KG1 (cell line): ENCODE measurements around the gene OLFM1.
"Not testable (repeated sequence)": the region's sequence is repeated elsewhere in the genome, so short reads cannot be mapped to it uniquely, and the experiment has no call there.

Experiments used
- DNase-seq: peaks from one replicate; lab custom pipeline; 2025; lab: John Stamatoyannopoulos, UW

OLFM1 gene

DNA sequence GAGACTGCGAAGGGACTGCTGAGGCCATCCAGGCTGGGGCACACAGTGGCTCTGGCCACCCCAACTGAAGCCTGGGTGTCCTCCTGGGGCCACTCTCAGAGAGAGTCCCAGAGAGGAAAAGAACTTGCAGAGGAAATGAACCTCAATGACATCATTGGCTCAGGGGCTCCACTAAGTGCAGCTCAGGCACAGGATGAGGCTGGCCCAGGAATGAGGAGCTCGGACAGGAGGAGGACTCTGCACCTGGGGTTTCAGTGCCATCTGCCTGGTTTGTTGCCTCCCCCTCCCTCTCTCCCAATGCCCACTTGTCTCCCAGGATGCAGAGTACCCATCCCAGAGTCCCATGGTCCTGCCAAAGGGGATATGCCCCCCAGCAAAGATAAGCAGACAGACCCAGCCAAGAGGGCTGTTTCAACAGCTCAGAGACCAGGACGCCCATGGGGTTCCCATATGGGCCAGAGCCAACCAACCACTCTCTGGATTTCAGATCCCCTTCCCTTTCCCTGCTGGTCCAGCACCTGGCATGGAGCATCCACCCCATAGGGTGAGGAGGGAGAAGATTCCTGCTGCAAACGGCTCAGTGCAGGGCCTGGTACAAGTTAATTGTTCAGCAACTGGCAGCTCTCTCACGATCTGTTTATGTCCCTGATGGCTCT lies 26.9 kb upstream of the OLFM1 start:
- no peak for DNase-seq

DNA sequence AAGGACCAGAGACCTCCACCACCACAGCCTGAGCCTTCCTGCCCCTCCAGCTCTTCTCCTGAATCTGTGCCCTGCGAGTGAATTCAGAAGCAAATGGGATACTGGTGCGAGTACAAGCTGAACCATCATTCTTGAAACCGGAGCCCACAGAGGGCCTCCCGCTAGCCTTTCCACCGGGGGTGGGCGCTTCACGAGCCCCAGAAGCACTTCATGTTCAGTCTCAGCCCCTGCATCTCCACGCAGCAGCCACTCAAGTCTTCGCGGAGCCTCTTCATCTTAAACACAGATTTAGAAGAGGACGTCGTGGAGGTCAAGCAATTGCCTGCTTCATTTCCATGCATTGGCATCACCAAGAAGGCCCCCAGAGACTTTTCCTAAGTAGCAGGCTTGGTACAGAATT lies 26.0 kb upstream of the OLFM1 start:
- no peak for DNase-seq

DNA sequence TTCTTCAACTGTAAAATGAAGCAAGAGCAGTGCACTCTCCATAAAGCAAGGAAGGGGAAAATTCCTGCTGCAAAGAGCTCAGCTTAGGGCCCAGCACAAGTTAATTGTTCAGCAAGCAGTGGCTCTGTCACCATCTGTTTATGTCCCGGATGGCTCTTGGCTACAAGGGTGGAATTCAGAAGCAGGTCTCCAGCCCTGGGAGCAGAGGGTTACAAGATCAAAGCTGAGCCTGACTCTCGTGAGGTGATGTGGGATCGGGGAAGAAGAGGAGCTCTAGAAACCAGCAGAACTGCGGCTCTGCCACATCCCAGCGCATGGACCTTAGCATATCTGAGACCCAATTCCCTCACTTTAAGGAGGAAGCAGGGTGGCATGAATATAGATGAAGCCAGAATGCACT lies 25.2 kb upstream of the OLFM1 start:
- DNase-seq, result no peak

DNA sequence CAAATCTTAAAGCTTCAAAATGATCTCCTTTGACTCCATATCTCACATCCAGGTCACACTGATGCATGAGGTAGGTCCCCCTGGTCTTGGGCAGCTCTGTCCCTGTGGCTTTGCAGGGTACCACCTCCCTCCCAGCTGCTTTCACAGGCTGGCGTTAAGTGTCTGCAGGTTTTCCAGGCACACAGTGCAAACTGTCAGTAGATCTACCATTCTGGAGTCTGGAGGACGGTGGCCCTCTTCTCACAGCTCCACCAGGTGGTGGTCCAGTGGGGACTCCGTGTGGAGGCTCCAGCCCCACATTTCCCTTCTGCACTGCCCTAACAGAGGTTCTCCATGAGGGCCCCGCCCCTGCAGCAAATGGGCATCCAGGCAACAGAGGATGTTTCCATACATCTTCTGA lies 24.0 kb upstream of the OLFM1 start:
- not testable (repeated sequence) for DNase-seq

DNA sequence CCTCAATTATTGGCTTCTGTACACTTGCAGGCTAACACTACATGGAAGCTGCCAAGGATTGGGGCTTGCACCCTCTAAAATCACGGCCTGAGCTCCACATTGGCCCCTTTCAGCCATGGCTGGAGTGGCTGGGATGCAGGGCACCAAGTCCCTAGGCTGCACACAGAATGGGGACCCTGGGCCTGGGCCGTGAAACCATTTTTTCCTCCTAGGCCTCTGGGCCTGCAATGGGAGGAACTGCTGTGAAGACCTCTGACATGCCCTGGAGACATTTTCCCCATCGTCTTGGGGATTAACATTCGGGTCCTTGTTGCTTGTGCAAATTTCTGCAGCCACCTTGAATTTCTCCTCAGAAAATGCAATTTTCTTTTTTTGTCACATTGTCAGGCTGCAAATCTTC lies 23.6 kb upstream of the OLFM1 start:
- DNase-seq, result not testable (repeated sequence)

DNA sequence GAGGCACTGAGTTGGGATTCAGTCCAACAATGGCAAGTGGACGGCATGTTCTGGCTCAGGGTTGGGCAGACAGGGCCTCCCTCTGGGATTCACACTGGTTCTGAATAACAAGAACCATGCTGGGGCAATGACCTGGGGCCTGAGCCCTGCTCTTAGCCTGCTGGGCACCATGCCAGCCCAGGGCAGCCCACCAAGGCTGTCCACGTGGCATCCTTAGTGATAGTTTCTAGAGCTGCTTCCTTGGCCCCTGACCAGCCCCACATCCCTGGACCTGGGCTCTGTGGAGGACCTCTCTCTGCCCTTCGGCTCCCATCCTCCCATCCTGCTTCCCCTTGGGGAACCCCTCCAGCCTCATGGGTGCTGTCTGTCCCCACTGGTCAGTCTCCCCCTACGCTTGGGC lies 22.3 kb upstream of the OLFM1 start:
- DNase-seq, result no peak

DNA sequence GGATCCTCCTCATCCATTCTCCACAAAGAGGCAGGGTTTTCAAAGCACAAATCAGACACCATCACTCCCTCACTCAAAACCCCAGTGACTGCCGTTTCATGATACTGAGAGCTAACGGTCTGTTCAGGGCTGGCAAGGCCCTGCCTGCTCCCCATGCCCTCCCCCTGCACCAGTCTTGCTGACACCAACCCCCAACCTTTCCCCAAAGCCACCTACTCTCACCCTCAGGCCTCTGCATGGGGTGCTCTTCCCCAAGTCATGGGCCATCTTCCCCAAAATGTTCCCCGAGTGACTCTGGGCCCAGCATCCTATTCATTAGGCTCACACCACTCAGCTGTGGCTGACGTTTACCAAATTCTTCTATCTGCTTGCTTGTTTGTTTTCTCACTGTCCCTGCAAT lies 21.7 kb upstream of the OLFM1 start:
- DNase-seq, result no peak

DNA sequence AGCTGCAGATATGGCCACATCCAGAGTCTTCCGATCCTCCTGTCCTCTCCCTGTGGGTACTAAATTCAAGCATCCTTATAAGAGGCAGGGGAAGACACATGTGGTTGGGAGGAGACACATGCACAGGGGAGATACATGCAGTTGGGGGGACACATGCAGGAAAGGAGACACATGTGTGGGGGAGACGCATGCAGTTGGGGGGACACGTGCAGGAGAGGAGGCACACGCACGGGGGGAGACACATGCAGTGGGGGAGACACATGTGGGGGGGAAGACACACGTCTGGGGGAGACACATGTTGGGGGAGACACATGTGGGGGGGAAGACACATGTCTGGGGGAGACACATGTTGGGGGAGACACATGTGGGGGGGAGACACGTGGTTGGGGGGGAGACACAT lies 21.2 kb upstream of the OLFM1 start:
- no peak for DNase-seq

DNA sequence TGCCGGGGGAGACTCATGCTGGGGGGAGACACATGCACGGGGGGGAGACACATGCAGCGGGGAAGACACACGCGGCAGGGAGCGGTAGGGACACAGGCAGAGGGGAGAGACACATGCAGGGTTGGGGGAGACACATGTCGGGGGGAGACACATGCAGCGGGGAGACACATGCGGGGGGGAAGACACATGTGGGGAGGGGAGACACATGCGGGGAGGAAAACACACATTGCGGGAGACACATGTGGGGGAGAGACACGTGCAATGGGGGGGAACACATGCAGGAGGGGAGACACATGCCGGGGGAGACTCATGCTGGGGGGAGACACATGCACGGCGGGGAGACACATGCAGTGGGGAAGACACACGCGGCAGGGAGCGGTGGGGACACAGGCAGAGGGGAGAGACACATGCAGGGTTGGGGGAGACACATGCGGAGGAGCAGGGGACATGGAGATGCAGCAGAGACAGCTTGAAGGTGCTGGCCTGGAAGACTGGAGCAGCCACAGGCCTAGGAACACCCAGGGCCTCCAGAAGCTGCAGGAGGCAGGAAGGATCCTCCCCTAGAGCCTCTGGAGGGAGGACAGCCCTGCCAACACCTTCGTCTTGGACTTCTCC lies 20.3 kb upstream of the OLFM1 start:
- DNase-seq, result no peak

DNA sequence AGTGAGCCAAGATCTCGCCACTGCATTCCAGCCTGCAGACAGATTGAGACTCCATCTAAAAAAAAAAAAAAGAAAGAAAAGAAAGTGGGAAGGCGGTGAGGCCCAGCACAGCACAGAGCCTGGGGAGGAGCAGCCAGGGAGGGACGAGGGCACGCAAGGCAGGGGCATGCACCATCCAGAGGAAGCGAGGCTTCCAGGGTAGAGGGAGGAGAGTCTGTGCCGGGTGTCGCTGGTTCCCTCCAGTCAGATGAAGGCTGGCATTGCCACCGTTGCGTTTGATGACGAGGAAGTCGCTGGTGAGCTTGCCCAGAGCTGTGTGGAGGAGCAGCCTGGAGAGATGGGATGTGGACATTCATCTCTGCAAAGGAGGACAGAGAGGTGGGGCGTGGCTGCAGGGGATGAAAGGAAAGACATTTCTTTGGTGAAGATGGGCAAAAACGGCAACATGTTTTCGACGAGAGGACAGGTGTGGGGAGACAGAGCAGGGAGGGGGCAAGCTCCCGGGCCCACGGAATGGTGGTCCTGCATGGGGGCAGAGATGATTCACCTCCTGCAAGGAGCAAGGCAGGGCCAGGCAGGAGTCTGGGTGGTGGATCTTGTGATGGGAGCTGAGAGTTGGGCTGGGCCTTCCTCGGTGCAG lies 18.6 kb upstream of the OLFM1 start:
- no peak for DNase-seq

DNA sequence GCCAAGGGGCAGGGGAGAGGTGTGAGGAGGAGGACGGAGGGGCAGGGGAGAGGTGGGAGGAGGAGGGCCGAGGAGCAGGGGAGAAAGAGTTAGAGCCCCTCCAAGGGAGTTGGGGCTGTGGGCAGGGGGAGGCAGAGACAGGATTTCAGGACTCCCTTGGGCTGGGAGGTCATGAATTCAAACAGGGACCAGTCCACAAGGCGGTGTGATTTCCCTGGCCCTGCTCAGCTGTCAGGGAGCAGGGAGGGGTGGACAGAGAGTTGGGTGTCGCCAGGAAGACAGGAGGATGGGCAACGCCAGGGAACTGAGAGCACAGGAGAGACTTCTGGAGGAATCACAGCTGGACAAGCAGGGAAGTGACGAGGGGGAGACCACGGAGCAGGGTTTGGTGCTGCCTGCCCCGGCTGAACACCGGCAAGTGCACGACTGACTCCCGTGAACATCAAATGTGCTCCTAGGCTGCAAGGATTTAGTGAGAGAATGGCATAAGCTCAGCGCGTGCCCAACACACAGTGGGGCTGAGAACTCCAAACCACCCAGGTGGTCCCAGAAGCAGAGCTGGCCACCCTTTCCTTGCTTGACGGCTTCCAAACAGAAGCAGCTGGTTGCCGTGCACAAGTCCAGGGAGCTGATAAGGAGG lies 17.8 kb upstream of the OLFM1 start:
- DNase-seq, result no peak

DNA sequence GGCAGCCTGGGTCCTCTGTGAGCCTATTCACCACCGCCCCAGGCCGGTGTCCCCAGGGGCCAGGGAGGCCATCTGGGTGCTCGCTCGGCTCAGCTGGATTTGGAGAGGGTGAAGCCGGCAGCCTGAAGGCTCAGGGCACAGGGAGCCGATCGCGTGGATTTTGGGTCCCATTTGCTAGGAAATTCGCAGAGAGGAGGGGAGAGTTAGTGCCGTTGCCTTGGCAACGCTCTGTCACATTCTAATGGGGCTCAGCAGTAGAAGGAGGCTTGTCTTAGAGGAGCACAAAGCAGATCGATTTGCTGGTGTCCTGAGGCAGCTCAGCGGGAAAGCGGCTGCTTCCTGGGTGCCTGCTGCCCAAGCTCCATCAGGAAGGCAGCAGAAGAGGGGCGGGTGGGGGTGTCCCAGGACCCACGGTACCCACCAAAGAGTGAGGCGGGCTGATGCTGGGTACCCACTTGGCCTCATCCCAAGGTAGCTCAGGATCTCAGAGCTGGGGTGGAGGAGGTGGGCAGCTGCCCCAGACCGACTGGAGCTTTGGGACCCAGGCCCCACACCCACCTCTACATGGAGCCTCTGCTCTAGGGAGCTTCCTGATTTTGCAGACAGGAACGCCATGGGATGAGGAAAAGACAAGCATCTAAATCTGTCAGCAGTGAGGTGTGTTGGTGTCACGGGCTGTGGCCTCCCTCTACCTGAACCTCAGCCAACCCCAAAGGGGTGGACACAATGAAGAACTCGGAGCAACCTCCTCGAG lies 17.1 kb upstream of the OLFM1 start:
- no peak for DNase-seq

DNA sequence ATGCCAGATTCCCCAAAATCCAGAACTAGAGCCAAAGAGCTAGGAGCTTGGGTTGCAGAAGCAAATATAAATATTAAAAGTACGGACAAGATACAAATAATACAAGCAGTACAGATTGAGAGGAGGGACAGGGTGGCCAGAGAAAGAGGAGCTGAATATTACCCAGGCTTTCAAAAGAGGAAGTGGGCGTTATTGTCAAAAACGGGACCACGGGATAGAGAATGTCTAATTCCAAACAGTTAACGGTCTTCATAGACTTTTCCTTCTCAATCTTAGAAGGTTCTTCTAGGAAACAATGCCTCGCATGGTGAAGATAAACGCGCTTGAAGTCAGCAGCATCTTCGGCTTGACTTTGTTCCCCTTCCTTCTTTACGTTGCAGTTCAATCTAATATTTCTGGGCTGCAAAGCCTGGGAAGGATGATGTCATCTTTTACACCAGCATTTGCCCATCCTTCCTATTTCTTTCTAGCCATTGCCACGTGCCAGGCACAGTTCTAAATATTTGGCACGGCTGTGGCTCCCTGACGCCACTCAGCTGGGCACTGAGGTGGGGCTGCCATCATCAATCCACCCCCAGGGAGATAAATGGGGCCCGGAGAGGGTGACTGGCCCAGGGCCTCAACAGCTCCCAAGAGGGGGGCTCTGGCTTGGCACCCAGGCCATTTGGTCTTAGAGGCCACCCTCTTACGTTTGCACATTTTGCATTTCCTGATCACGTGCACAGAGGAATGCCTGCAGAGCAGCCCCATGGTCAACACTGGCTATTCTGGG lies 16.3 kb upstream of the OLFM1 start:
- no peak for DNase-seq

DNA sequence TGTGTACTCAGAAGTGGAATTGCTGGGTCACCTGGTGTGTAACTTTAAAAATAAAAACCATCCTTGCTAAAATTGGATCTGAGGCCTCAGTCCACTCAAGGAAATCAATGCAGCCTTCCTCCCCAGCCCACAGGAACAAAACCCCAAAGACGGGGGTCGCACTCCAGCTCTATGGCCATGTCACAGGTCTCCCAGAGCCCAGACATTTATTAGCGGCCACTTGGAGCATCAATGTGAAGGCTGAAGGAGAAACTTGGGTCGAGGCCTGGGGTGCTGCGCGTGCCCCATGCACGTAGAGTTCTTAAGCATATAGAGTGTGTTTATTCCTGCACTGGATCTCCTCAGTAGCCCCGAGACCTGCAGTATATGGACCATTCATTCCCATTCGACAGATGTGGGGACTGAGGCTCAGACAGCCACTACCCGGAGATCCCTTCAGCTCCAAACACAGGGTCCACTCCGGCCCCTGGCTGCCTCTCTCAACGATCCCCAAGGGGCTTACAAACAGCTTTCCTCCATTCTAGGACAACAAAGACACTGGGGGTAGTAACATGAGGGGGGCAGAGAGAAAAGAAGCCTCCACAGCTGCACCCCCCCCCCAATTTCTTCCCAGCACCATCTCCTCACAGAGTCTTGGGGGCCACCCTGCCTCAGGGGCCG lies 14.3 kb upstream of the OLFM1 start:
- DNase-seq, result no peak

DNA sequence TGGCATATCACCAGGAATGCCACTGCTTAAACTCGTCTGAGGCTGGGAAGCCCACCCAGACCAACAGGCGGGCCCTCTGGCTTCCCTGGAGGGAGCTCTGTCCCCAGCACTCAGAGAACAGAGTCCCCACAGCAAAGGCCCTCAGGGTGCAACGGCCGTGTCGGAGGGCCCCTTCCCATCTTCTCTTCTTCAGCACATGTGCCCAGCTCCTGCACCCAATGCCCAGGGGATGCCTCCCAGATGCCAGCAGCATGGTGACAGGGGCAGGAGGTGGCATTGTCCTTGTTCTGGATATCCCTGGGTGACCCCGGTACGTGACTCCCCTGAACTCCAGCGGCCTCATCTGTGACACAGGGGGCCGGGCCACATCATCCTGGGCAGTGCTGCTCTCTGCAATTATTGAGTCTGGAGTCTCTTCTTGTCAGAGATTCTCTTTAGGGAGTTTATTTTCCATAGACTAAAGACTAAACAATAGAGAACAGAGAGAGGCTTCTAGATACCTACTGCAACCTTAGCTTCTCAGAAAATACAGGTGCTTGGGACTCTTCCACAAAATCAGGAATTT lies 13.6 kb upstream of the OLFM1 start:
- DNase-seq, result no peak

DNA sequence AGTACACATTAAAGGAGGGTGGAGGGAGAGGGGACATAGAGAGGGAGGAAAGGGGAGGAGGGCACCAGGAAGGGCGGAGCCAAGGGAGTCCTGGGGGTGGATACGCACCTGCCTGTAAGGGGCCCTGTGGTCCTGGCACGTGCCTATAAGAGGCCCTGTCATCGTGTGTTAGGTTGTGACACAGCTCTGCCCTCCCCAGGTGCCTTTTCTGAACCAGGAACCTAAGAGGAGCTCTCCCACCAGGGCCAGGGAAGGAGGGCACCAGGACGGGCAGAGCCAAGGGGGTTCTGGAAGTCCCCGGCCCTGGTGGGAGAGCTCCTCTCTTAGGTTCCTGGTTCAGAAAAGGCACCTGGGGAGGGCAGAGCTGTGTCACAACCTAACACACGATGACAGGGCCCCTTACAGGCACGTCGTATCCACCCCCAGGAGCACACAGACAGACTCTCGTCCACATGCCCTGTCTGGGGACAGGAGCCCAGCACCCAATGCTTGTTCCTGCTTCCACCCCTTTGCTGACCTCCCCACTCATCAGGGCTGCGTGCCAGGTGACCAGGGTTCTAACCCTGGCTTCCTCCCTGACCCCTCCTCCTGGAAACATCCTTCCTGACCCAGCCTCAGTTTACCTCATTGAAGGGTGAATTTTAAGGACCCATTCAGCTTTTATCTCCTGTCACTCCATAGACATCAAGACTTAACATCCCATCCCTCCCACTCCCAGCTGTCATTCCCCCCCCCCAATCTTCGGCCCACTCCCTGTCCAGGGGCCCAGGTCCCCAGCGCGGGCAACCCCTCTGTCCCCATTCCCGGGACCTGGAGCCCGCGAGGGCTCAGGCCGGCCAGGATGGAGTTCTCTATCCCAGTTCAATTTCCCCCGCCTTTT lies 12.9 kb upstream of the OLFM1 start:
- no peak for DNase-seq

DNA sequence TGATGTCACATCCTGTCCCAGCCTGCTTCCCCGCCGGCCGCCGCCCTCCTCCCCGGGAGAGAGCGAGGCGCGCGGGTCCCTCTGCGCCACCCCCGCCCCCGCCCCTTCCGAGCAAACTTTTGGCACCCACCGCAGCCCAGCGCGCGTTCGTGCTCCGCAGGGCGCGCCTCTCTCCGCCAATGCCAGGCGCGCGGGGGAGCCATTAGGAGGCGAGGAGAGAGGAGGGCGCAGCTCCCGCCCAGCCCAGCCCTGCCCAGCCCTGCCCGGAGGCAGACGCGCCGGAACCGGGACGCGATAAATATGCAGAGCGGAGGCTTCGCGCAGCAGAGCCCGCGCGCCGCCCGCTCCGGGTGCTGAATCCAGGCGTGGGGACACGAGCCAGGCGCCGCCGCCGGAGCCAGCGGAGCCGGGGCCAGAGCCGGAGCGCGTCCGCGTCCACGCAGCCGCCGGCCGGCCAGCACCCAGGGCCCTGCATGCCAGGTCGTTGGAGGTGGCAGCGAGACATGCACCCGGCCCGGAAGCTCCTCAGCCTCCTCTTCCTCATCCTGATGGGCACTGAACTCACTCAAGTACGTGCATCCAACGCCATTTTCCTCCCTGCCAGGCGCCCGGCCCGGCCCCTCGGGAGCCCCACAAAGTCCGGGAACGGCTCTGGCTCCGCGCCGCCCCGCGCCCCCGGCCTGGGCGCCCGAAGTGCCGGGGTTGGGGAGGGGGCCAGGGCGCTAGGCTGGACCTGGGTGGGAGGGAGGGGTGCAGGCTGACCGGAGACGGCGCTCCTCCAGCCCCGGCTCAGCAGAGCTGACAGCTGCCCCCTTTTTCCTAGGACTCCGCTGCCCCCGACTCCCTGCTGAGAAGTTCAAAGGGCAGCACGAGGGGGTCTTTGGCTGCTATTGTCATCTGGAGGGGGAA lies 12.0 kb upstream of the OLFM1 start:
- no peak for DNase-seq

DNA sequence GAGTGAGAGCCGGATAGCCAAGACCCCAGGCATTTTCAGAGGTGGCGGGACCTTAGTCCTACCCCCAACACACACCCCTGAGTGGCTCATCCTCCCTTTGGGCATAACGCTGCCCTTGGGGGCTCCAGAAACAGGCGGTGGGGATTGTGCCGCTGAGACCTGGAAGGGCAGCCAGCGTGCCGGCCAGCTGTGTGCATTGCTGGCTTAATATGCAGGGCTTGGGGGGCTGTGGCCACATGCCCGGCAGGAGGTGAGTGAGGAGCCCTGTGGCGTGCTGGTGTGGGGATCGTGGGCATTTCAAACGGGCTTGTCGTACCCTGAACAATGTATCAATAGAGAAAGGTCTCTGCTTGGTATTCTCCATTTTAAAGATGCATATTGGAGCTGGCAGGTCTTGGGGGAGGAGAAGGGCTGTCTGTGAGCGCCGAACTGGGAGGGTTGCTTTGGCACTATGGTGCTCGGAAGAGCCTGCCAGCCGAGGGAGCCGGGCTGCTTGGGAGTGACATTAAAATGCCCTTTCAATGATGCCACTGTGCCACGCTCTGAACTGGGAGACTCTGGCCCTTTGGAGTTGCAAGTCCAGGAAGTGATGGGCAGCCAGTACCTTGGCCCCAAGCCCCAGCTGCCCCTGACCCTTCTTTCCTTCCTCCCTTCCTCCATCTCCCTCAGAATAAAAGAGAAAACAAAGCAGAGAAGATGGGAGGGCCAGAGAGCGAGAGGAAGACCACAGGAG lies 11.2 kb upstream of the OLFM1 start:
- no peak for DNase-seq
